ENCODE results near the gene FUT3. TPM values are rescaled to one million over a fixed set of nuclear protein-coding genes. Genes with fewer than 3 reads are reported as not detected.
"Not testable (repeated sequence)": the region's sequence is repeated elsewhere in the genome, so short reads cannot be mapped to it uniquely, and the experiment has no call there.

The FUT3 gene
- total RNA-seq, 3 donors from 2014 or later, result 0.10 TPM; not detected in 2

DNA sequence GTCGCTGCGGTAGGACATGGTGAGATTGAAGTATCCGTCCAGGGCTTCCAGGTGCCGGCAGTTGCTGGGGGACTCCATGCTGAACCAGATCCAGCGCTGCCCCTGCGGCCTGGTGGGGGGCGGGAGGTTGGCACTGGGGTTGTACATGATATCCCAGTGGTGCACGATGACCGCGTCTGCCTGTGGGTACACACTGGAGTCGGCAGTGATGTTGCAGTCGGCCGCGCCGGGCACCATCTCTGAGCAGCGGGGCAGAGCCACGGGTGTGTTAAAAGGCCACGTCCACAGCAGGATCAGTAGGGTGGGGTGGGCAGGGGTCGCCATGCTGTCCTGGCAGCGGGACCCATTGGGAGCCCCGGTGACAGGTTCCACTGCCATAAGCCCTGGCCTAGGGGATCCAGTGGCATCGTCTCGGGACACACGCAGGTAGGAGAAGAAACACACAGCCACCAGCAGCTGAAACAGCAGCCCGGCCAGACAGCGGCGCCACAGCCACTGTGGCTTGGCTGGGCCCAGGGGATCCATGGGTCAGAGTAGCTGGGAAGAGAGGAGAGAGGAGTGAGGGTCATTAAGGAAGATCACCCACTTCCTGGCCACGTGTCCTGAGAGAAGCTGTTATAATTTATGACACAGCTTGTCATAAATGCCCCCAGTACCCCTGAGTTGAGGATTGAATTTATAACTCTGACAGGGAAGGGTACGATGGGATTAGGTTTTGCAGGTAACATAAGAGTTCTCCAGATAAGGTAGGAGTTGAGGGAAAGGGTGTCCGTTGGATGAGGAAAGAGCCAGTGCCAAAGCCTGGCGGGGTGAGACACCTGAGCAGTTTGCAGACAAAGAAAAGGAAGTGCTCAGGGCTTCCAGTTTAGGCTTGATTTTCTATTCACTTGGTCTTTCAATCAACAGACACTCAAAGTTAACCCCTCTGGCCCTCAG lies 16.2 kb upstream of the FUT3 start:
- H3K4me3 Mint-ChIP-seq, result no peak overlapping the region
- H3K36me3 Mint-ChIP-seq (ENCODE audit: insufficient read depth), result no peaks in the 10 kb centered on the region
- no peaks in the 10 kb centered on the region for H3K4me1 Mint-ChIP-seq (ENCODE audit: low read depth)
- no peaks in the 10 kb centered on the region for H3K27me3 Mint-ChIP-seq (ENCODE audit: low read depth)
- no peak for DNase-seq
- ATAC-seq, result no peak
- H3K9me3 Mint-ChIP-seq, result no peaks in the 10 kb centered on the region

DNA sequence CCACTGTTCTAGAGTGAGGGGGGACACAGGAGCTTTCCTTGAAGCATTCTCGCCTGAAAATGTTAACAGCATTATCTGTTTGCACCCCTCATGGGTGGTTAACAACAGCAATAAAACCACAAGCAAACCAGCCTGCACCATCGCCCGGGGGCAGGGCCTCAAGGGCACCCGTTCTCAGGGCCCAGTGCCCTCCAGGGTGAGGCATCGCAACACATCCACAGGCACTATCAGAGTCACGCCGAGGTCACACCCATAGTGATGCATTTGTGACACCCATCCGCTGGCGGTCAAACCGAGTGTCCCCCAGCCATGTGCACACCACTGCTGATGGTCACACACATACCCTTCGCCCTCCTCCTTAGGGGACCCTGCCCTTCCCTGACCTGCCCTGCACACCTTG lies 14.5 kb upstream of the FUT3 start:
- H3K4me3 Mint-ChIP-seq, result no peak overlapping the region
- ATAC-seq (no peak), DNase-seq (no peak)
- H3K36me3 Mint-ChIP-seq (ENCODE audit: insufficient read depth), result no peaks in the 10 kb centered on the region
- H3K4me1 Mint-ChIP-seq (ENCODE audit: low read depth), result no peaks in the 10 kb centered on the region
- no peaks in the 10 kb centered on the region for H3K9me3 Mint-ChIP-seq
- H3K27me3 Mint-ChIP-seq (ENCODE audit: low read depth), result no peaks in the 10 kb centered on the region

DNA sequence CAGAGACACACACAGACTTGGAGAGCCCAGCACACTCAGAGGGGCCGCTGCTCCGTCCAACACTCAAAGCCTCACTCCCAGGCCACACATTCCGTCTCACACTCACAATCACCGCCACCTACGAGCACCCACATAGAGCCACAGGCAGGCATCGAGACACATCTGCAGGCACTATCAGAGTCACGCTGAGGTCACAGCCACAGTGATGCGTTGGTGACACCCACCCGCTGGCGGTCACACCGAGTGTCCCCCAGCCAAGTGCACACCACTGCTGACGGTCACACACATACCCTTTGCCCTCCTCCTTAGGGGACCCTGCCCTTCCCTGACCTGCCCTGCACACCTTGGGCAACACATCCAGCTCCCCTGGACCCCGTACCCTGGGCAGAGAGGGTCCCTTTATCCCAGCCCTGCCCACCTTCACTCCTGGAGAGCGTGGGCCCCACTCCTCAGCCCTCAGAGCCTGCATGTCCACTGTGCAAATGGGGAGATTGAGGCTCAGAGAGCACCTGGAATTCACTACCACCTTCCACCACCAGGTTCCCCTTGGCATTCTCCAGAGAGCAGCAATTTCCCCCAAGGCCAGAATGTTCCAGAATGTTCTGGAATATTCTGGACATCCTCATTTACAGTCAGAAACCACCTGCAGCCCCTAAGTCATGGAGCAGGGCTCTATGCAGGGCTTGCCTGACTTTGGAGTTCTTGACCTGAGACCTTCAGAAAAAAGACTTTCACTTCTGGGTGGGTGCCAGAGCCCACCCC lies 13.7 kb upstream of the FUT3 start:
- no peak for DNase-seq
- Mint-ChIP-seq H3K36me3 (ENCODE audit: insufficient read depth) (no peaks in the 10 kb centered on the region), H3K4me1 (ENCODE audit: low read depth) (no peaks in the 10 kb centered on the region), H3K4me3 (no peak overlapping the region), H3K27me3 (ENCODE audit: low read depth) (no peaks in the 10 kb centered on the region), H3K9me3 (no peaks in the 10 kb centered on the region)
- no peak for ATAC-seq

DNA sequence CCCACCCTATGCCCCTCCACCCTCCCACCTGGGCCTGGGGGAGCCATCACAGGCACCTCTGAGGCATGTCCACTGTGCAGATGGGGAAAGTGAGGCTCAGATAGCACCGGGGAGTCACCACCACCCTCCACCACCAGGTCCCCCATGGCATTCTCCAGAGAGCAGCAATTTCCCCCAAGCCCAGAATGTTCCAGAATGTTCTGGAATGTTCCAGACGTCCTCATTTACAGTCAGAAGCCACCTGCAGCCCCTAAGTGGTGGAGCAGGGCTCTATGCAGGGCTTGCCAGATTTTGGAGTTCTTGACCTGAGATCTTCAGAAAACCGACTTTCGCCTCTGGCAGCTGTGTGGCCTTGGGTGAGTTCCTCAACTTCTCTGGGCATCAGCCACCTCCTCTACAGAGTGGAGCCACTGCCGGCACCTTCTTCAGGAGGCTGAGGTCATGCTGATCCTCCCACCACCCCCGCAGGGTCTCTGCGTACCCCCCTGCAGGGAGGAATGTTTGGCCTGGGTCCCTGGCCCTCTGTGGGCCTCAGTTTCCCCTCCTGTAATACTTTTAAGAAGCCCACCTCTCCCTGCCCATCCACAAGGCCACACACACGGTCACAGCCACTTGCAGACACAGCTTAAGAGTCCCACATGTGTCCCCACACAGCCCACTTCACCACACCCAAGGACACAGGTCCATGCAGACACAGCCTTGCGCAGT lies 12.9 kb upstream of the FUT3 start:
- Mint-ChIP-seq H3K4me3 (no peak overlapping the region), H3K4me1 (ENCODE audit: low read depth) (no peaks in the 10 kb centered on the region), H3K27me3 (ENCODE audit: low read depth) (no peaks in the 10 kb centered on the region), H3K9me3 (no peaks in the 10 kb centered on the region), H3K36me3 (ENCODE audit: insufficient read depth) (no peaks in the 10 kb centered on the region)
- no peak for ATAC-seq
- DNase-seq, result no peak

DNA sequence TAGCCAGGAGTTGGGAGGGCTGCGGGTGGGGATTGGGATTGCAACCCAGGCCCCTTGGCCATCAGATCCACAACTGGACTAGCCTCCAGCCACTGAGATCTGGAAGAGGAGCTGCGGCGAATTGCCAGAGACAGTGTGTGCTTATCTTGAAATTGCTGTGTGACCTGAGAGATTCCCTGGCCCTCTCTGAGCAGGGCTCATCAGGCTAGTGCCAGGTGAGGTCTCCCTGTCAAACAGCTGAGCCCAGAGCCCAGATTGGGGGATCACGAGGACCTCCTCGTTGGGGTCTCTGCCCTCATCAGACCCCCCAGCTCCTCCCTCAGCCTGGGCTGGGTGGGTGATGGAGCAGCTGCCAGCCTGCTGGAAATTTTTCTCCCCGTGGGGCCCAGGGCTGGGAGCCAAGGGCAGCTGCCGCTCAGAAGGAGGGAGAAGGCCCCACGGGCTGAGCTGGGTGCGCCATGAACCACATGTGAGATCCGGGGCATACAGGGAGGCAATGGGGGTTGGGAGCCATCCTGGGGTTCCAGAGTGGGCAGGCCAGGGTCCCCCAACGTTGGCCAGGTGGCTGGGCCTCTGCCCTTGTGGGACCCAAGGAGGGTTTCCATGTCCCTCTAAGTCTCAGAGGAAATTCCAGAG lies 11.9 kb upstream of the FUT3 start:
- H3K4me3 Mint-ChIP-seq, result no peak overlapping the region
- no peaks in the 10 kb centered on the region for H3K9me3 Mint-ChIP-seq
- no peaks in the 10 kb centered on the region for H3K27me3 Mint-ChIP-seq (ENCODE audit: low read depth)
- H3K4me1 Mint-ChIP-seq (ENCODE audit: low read depth), result no peaks in the 10 kb centered on the region
- ATAC-seq (no peak), DNase-seq (no peak)
- no peaks in the 10 kb centered on the region for H3K36me3 Mint-ChIP-seq (ENCODE audit: insufficient read depth)

DNA sequence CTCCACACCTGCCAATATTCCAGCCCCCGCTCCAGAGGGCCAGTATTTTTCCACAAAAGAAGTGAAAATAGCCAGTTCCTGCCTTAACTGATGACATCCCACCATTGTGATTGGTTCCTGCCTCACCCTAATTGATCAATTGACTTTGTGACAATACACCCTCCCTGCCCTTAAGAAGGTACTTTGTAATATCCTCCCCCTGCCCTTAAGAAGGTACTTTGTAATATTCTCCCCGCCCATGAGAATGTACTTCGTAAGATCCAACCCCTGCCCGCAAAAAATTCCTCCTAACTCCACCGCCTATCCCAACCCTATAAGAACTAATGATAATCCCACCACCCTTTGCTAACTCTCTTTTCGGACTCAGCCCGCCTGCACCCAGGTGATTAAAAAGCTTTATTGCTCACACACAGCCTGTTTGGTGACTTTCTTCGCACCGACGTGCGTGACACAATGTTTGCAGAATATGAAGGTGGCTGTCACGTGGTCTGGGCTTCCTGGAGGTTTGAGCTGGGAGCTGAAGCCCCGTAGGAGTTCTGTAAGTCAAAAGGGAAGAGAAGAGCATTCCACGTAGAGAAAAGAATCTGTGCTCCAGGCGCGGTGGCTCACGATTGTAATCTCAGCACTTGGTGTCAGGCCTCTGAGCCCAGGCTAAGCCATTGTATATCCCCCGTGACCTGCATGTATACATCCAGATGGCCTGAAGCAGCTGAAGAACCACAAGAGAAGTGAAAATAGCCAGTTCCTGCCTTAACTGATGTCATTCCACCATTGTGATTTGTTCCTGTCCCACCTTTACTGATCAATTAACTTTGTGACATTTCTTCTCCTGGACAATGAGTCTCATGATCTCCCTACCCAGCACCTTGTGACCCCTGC lies 6.2 kb upstream of the FUT3 start:
- H3K4me3 Mint-ChIP-seq, result no peak overlapping the region
- H3K27me3 Mint-ChIP-seq (ENCODE audit: low read depth), result peaks cover 2% of the 10 kb centered on the region
- H3K4me1 Mint-ChIP-seq (ENCODE audit: low read depth), result no peaks in the 10 kb centered on the region
- ATAC-seq (no peak), DNase-seq (no peak)
- H3K36me3 Mint-ChIP-seq (ENCODE audit: insufficient read depth), result no peaks in the 10 kb centered on the region
- H3K9me3 Mint-ChIP-seq, result no peaks in the 10 kb centered on the region

DNA sequence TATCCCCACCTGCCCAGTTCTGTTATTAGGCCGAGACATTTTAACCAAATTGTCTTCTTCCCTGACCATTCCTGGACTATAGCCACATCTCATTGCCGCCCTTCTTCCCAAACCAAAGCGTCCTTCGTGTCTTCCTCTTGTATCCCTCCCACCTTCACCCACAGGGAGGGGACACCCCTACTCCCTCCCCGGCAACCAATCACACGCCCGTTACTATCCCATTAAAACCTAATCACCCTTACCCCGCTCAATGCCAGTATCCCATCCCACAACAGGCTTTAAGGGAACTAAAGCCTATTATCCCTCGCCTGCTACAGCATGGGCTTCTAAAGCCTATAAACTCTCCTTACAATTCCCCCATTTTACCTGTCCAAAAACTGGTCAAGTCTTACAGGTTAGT lies 3.9 kb upstream of the FUT3 start:
- not testable (repeated sequence) for H3K27me3 Mint-ChIP-seq (ENCODE audit: low read depth); ATAC-seq; H3K36me3 Mint-ChIP-seq (ENCODE audit: insufficient read depth); H3K4me3 Mint-ChIP-seq; DNase-seq; H3K4me1 Mint-ChIP-seq (ENCODE audit: low read depth); H3K9me3 Mint-ChIP-seq

DNA sequence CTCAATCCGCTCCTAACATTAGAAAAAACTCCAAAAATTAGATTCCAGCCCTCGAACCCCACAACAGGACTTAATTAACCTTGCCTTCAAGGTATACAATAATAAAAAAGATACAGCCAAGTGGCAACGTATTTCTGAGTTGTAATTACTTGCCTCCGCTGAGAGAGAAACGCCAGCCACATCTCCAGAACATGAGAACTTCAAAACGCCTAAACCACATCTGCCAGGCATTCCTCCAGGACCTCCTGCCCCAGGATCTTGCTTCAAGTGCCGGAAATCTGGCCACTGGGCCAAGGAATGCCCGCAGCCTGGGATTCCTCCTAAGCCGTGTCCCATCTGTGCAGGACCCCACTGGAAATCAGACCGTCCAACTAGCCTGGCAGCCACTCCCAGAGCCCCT lies 2.9 kb upstream of the FUT3 start:
- H3K36me3 Mint-ChIP-seq (ENCODE audit: insufficient read depth); H3K9me3 Mint-ChIP-seq; H3K4me3 Mint-ChIP-seq; H3K27me3 Mint-ChIP-seq (ENCODE audit: low read depth); DNase-seq; ATAC-seq; H3K4me1 Mint-ChIP-seq (ENCODE audit: low read depth): not testable (repeated sequence)

DNA sequence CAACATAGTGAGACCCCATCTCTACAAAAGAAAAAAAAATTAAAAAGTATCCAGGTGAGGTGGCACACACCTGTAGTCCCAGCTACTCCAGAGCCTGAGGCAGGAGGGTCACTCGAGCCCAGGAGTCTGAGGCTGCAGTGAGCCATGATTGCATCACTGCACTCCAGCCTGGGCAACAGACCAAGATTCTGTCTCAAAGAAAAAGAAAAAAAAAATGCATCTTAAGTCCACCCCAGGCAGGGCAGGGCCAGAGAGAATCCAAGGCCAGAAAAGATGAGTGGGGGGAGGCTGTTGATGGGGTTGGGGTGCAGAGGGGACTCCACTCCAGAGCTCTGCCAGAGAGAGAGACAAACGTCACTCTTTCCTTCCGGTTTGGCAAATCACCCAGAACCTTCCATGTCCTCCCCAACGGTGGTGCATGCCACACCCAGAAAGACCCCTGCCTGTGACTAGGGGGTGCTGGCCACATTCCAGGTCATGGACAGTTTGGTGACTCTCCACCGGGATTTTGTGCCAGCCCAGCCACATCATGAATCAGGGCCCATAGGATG lies 431 bp downstream of the FUT3 start:
- no peaks in the 10 kb centered on the region for H3K9me3 Mint-ChIP-seq
- H3K4me3 Mint-ChIP-seq, result no peak overlapping the region
- ATAC-seq (no peak), DNase-seq (no peak)
- no peaks in the 10 kb centered on the region for H3K36me3 Mint-ChIP-seq (ENCODE audit: insufficient read depth)
- H3K27me3 Mint-ChIP-seq (ENCODE audit: low read depth), result peaks cover 2% of the 10 kb centered on the region
- no peaks in the 10 kb centered on the region for H3K4me1 Mint-ChIP-seq (ENCODE audit: low read depth)

DNA sequence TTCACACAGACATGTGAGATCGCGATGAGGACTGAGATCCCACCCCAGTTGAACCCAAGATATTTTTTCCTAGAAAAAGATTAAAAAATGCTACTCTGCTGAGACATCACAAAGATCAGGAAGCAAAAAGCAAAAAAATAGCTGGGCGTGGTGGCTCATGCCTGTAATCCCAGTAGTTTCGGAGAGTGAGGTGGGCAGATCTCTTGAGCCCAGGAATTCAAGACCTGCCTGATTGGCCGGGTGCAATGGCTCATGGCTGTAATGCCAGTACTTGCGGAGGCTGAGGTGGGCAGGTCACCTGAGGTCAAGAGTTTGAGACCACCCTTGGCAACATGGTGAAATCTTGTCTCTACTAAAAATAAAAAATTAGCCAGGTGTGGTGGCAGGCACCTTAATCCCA lies 1.1 kb downstream of the FUT3 start:
- Mint-ChIP-seq H3K27me3 (ENCODE audit: low read depth) (peaks cover 2% of the 10 kb centered on the region), H3K4me1 (ENCODE audit: low read depth) (no peaks in the 10 kb centered on the region), H3K36me3 (ENCODE audit: insufficient read depth) (no peaks in the 10 kb centered on the region), H3K4me3 (no peak overlapping the region), H3K9me3 (no peaks in the 10 kb centered on the region)
- ATAC-seq, result no peak
- DNase-seq, result no peak

DNA sequence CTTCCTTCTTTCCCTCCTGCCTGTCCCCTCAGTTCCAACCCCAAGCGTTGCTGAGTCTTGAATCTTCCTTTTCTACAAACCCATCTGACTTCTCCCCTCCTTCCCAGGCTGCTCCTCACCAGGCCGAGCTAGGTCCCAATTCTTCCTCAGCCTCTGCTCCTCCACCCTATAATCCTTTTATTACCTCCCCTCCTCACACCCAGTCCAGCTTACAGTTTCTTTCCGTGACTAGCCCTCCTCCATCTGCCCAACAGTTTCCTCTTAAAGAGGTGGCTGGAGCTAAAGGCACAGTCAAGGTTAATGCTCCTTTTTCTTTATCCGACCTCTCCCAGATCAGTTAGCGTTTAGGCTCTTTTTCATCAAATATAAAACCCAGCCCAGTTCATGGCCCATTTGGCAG lies 2.6 kb downstream of the FUT3 start:
- H3K36me3 Mint-ChIP-seq (ENCODE audit: insufficient read depth); DNase-seq; H3K4me1 Mint-ChIP-seq (ENCODE audit: low read depth); H3K9me3 Mint-ChIP-seq; H3K4me3 Mint-ChIP-seq; ATAC-seq; H3K27me3 Mint-ChIP-seq (ENCODE audit: low read depth): not testable (repeated sequence)

DNA sequence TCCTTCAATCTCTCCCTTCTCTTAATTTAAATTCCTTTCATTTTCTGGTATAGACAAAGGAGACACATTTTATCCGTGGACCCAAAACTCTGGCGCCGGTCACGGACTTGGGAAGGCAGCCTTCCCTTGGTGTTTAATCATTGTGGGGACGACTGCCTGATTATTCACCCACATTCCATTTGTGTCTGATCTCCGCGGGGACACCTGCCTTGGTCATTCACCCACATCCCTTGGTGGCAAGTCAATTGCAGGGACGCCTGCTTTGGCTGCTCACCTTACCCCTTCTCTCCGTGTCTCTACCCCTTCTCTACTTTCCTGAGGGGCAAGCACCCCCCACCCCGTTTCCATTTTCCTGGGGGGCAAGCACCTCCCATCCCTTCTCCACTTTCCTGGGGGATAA lies 3.4 kb downstream of the FUT3 start:
- H3K36me3 Mint-ChIP-seq (ENCODE audit: insufficient read depth); H3K27me3 Mint-ChIP-seq (ENCODE audit: low read depth); DNase-seq; ATAC-seq; H3K4me3 Mint-ChIP-seq; H3K4me1 Mint-ChIP-seq (ENCODE audit: low read depth); H3K9me3 Mint-ChIP-seq: not testable (repeated sequence)
